Hepatocyte (in vitro differentiated cells): Measurements from ENCODE around the gene CHAC1.

Source experiments
- CTCF ChIP-seq: fragments of 200-600 bp; sonication (generic); IDR thresholded peaks from 2 replicates; pipeline ENCODE4 v1.5.1; 2016; ENCODE audit warnings: antibody characterized with exemption, mild to moderate bottlenecking; ENCODE audit not compliant: poor library complexity
- EZH2 ChIP-seq: fragments of 200-600 bp; sonication (generic); IDR thresholded peaks from 2 replicates; pipeline ENCODE4 v1.6.1; 2016; ENCODE audit warnings: antibody characterized with exemption, mild to moderate bottlenecking, borderline replicate concordance

- TF ChIP-seq CTCF (no peak), EZH2 (no peak)
Measured at GRCh38 chr15:40991355-40991754, 38.1 kb downstream of the CHAC1 start.
